ENCODE data around the gene KCTD14. TPM values are rescaled to one million over a fixed set of nuclear protein-coding genes. Genes with fewer than 3 reads are reported as not detected.

KCTD14 gene
- total and polyA plus RNA-seq, 9 of the 15 experiments (the other 6 are each of a cell fraction or from before 2014, with no cell fraction given), result 0.04 to 0.30 (median 0.11) TPM; not detected in 2

DNA sequence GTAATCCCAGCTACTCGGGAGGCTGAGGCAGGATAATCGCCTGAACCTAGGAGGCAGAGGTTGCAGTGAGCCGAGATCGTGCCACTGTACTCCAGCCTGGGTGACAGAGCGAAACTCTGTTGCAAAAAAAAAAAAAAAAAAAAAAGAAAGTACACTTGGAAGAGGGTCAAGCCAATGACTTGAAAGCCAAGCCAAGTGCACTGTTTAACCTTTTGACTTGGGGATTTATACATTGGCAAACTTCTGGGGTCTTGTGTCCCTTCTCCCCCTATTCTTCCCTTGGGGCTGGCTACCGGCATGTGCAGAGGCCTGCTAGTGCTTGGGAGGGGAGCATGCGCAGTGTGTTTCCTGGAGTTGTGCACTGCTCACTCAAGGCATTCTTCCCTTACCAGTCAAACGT, 26.3 kb upstream of the KCTD14 start (continued):
- TF ChIP-seq, protein P1, sequence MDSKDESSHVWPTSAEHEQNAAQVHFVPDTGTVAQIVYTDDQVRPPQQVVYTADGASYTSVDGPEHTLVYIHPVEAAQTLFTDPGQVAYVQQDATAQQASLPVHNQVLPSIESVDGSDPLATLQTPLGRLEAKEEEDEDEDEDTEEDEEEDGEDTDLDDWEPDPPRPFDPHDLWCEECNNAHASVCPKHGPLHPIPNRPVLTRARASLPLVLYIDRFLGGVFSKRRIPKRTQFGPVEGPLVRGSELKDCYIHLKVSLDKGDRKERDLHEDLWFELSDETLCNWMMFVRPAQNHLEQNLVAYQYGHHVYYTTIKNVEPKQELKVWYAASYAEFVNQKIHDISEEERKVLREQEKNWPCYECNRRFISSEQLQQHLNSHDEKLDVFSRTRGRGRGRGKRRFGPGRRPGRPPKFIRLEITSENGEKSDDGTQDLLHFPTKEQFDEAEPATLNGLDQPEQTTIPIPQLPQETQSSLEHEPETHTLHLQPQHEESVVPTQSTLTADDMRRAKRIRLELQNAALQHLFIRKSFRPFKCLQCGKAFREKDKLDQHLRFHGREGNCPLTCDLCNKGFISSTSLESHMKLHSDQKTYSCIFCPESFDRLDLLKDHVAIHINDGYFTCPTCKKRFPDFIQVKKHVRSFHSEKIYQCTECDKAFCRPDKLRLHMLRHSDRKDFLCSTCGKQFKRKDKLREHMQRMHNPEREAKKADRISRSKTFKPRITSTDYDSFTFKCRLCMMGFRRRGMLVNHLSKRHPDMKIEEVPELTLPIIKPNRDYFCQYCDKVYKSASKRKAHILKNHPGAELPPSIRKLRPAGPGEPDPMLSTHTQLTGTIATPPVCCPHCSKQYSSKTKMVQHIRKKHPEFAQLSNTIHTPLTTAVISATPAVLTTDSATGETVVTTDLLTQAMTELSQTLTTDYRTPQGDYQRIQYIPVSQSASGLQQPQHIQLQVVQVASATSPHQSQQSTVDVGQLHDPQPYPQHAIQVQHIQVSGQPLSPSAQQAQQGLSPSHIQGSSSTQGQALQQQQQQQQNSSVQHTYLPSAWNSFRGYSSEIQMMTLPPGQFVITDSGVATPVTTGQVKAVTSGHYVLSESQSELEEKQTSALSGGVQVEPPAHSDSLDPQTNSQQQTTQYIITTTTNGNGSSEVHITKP (IDR thresholded peaks at IDR 0.05; ENCODE audit: partially characterized antibody), result peak; percentile 94

DNA sequence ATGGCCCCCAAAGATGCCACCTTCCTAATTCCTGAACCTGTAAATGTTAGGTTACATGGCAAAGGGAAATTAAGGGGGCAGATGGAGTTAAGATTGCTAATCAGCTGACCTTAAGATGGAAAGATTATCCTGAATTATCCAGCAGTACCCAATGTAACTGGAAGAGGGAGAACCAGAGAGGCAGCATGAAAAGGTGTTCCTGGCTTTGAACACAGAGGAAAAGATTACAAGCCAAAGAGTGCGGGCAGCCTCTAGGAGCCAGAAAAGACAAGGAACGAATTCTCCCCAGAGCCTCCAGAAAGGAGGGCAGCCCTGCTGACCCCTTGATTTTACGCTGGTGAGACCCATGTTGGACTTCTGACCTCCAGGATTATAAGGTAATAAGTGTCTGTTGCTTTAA, 25.5 kb upstream of the KCTD14 start:
- no peak overlapping the region for H3K9ac ChIP-seq (ENCODE audit: insufficient read depth in 1 of 2, low read depth in 2 of 2, low read length in 2 of 2)
- H3K27me3 ChIP-seq (ENCODE audit: control insufficient read depth in 2 of 2, insufficient read depth in 2 of 2, low read length in 2 of 2), result no peaks in the 10 kb centered on the region
- H4K20me1 ChIP-seq (replicated peaks; ENCODE audit: control insufficient read depth, insufficient read depth, low read length), result no peaks in the 10 kb centered on the region
- BruUV-seq (replicated peaks), result no TSS peak
- H3K4me1 ChIP-seq (replicated peaks in 1 of 2; ENCODE audit: control insufficient read depth in 2 of 2, insufficient read depth in 2 of 2, low read length in 2 of 2), result peaks cover 28 to 39% of the 10 kb centered on the region in 2 experiments
- 79% methylated on average over 3 of the region's 3 CpGs for WGBS (ENCODE audit: insufficient coverage, low coverage, missing lambda C conversion rate)
- POLR2A ChIA-PET, result interaction anchor here (0.7 to 1.8 kb wide), 3 partner anchors 13 to 1163 kb away, joined by 3 read pairs; partner anchors contain the start of gene THRSP
- in situ Hi-C loops (cut with MboI), result no loop called here
- no peaks in the 10 kb centered on the region for H3K36me3 ChIP-seq (ENCODE audit: control insufficient read depth, insufficient read depth, low read length)
- DNase-seq (ENCODE audit: extremely low read depth in 1 of 4, low spot score in 3 of 4), result no peak
- H2AFZ ChIP-seq (ENCODE audit: low read depth, low read length), result peak overlapping the region; percentile 35; the same call in 1 of the 2 replicates
- no peak overlapping the region for H3K4me3 ChIP-seq
- no peak for ATAC-seq
- H3K4me2 ChIP-seq (ENCODE audit: insufficient read depth, low read length), result no peak overlapping the region
- H3K79me2 ChIP-seq (ENCODE audit: control insufficient read depth, insufficient read depth, low read length), result no peaks in the 10 kb centered on the region
- intact Hi-C loops (cut with micrococcal nuclease), result loop anchor here (5.0 to 10.0 kb wide), 3 partner anchors 46 to 394 kb away; partner anchors contain the start of genes AAMDC and RSF1
- TF ChIP-seq SMARCE1 (IDR thresholded peaks at IDR 0.05) (0 out of 2 replicates have a peak, but pooled peaks have one; percentile 22), RBM14 (IDR thresholded peaks at IDR 0.05; ENCODE audit: borderline replicate concordance, insufficient read depth, low read depth, low read length) (no peak), GATA2 (CRISPR knock-in tag; IDR thresholded peaks at IDR 0.05) (0 out of 2 replicates have a peak, but pooled peaks have one; percentile 29), GTF2E2 (tag; IDR thresholded peaks at IDR 0.05) (no peak)
- TF ChIP-seq, protein P2, sequence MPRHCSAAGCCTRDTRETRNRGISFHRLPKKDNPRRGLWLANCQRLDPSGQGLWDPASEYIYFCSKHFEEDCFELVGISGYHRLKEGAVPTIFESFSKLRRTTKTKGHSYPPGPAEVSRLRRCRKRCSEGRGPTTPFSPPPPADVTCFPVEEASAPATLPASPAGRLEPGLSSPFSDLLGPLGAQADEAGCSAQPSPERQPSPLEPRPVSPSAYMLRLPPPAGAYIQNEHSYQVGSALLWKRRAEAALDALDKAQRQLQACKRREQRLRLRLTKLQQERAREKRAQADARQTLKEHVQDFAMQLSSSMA (CRISPR knock-in tag; IDR thresholded peaks at IDR 0.05), result no peak
- no peaks in the 10 kb centered on the region for H3K9me3 ChIP-seq (replicated peaks; ENCODE audit: control insufficient read depth, insufficient read depth, low read depth, low read length)
- no peak overlapping the region for H3K27ac ChIP-seq (ENCODE audit: extremely low read depth, low read depth, low read length)
- CTCF ChIA-PET (ENCODE audit: low intra/inter-chr PET ratio), result no interaction called here
- FAIRE-seq, result no peak
- no peaks in the 10 kb centered on the region for H3K9me1 ChIP-seq (ENCODE audit: control insufficient read depth, insufficient read depth, low read length)
